Activated naive CD4-positive, alpha-beta T cell (primary cell): ENCODE data around the gene QPRT.
"Not testable (repeated sequence)": the region's sequence is repeated elsewhere in the genome, so short reads cannot be mapped to it uniquely, and the experiment has no call there.

Source experiments
- DNase-seq, 4 experiments: peaks; one replicate each; lab custom pipeline; 2025; lab: John Stamatoyannopoulos, UW

The QPRT gene

DNA sequence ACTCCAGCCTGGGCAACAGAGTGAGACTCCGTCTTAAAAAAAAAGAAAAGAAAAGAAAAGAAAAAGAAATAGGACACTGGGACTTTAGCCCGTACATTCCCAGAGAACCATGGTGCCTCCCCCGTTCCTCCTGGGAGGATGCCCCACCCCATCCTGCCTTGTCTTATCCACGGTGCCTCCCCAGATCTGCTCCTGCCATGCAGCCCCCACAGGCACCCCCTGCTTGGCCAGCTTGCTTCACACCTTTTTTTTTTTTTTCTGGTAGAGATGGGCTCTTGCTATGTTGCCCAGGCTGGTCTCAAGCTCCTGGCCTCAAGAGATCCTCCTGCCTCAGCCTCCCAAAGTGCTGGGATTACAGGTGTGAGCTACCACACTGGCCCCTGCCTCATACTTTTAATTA is 67.5 kb downstream of the QPRT start:
- DNase-seq: not testable (repeated sequence)
